Activated CD8-positive, alpha-beta memory T cell treated with anti-CD3 and anti-CD28 coated beads, Interleukin-2, amount 50 U/mL, for 1 hour (primary cell): Measurements from ENCODE around the gene TMTC1.

Experiments used
- DNase-seq: peaks from one replicate; pipeline ENCODE4 v3.0.0-alpha.2; 2020; ENCODE audit errors: extremely low read depth

The TMTC1 gene

GRCh38 chr12:29537298-29537697, 246.4 kb downstream of the TMTC1 start:
- no peak for DNase-seq

GRCh38 chr12:29534935-29535334, 248.8 kb downstream of the TMTC1 start:
- DNase-seq: no peak

- DNase-seq: no peak
These were observed 249.8 kb downstream of the TMTC1 start for GRCh38 chr12:29533815-29534489.

GRCh38 chr12:29531471-29531870, 252.3 kb downstream of the TMTC1 start:
- DNase-seq: no peak

GRCh38 chr12:29530436-29530835, 253.3 kb downstream of the TMTC1 start:
- DNase-seq: no peak

GRCh38 chr12:29528161-29528560, 255.6 kb downstream of the TMTC1 start:
- DNase-seq: no peak

- no peak for DNase-seq
These were observed 261.8 kb downstream of the TMTC1 start for GRCh38 chr12:29521951-29522350.

GRCh38 chr12:29519585-29520182, 264.1 kb downstream of the TMTC1 start:
- DNase-seq: no peak

- no peak for DNase-seq
These were observed 265.3 kb downstream of the TMTC1 start for GRCh38 chr12:29518407-29518806.

- DNase-seq: no peak
These were observed 266.5 kb downstream of the TMTC1 start for GRCh38 chr12:29517264-29517663.

- DNase-seq: no peak
These were observed 267.3 kb downstream of the TMTC1 start for GRCh38 chr12:29516431-29516875.

GRCh38 chr12:29510591-29511185, 273.1 kb downstream of the TMTC1 start:
- DNase-seq: no peak

GRCh38 chr12:29509503-29509902, 274.2 kb downstream of the TMTC1 start:
- no peak for DNase-seq

GRCh38 chr12:29508949-29509348, 274.8 kb downstream of the TMTC1 start:
- DNase-seq: no peak

GRCh38 chr12:29505122-29505521, 278.6 kb downstream of the TMTC1 start:
- DNase-seq: no peak

GRCh38 chr12:29503283-29503682, 280.5 kb downstream of the TMTC1 start:
- DNase-seq: no peak

GRCh38 chr12:29499235-29499634, 284.5 kb downstream of the TMTC1 start:
- no peak for DNase-seq

GRCh38 chr12:29497588-29497987, 286.2 kb downstream of the TMTC1 start, which contains the start of gene OVCH1:
OVCH1 (minus strand) TSS chr12:29497686; CDS start chr12:29497686, 0 bp downstream.
- no peak for DNase-seq

GRCh38 chr12:29492891-29493290, 290.9 kb downstream of the TMTC1 start:
- no peak for DNase-seq

GRCh38 chr12:29486972-29487371, 296.8 kb downstream of the TMTC1 start:
- DNase-seq: no peak

GRCh38 chr12:29463198-29463597, 320.5 kb downstream of the TMTC1 start:
- DNase-seq: no peak

- no peak for DNase-seq
These were observed 323.7 kb downstream of the TMTC1 start for GRCh38 chr12:29460082-29460481.

GRCh38 chr12:29455087-29455486, 328.7 kb downstream of the TMTC1 start:
- DNase-seq: no peak
